ENCODE measurements around the gene PIP5KL1.

PIP5KL1 gene

GRCh38 chr9:127871531-127871930 lies 59.0 kb downstream of the PIP5KL1 start:
- peaks cover 5 to 36% of the 10 kb centered on the region in 2 donors for H3K4me1 ChIP-seq (ENCODE audit: control insufficient read depth in 1 of 2, insufficient read depth in 2 of 2, low read length in 2 of 2)
- H3K36me3 ChIP-seq (ENCODE audit: control insufficient read depth in 1 of 2, insufficient read depth in 2 of 2, low read length in 2 of 2) = peaks cover 6 to 36% of the 10 kb centered on the region in 2 donors
- H3K27me3 ChIP-seq (ENCODE audit: low read depth, low read length) = no peaks in the 10 kb centered on the region
- H3K9me3 ChIP-seq (ENCODE audit: control insufficient read depth in 1 of 2, low read length in 2 of 2) = no peaks in the 10 kb centered on the region
- H3K27ac ChIP-seq (ENCODE audit: low read length) = no peak overlapping the region
- H3K4me3 ChIP-seq (ENCODE audit: low read depth in 1 of 2, low read length in 2 of 2) = no peak overlapping the region

GRCh38 chr9:127870887-127871286 lies 59.7 kb downstream of the PIP5KL1 start:
- H3K27ac ChIP-seq (ENCODE audit: low read length) = no peak overlapping the region
- no peaks in the 10 kb centered on the region for H3K9me3 ChIP-seq (ENCODE audit: control insufficient read depth in 1 of 2, low read length in 2 of 2)
- H3K4me1 ChIP-seq (ENCODE audit: control insufficient read depth in 1 of 2, insufficient read depth in 2 of 2, low read length in 2 of 2) = peaks cover 5 to 30% of the 10 kb centered on the region in 2 donors
- no peaks in the 10 kb centered on the region for H3K27me3 ChIP-seq (ENCODE audit: low read depth, low read length)
- no peak overlapping the region for H3K4me3 ChIP-seq (ENCODE audit: low read depth in 1 of 2, low read length in 2 of 2)
- peaks cover 6 to 36% of the 10 kb centered on the region in 2 donors for H3K36me3 ChIP-seq (ENCODE audit: control insufficient read depth in 1 of 2, insufficient read depth in 2 of 2, low read length in 2 of 2)

All from muscle layer of duodenum (tissue), 2 donors.